Measurements from ENCODE around the gene HDHD2. TPM values are rescaled to one million over a fixed set of nuclear protein-coding genes. Genes with fewer than 3 reads are reported as not detected.
A peak's percentile ranks its signal among the peaks of the same experiment; 100 is the strongest.

HDHD2 gene
- total and polyA plus RNA-seq, 2 of the 13 experiments (the other 11 are each of a cell fraction or from before 2014, with no cell fraction given), result 10.2 to 34.7 TPM

GRCh38 chr18:47175898-47176575, 25.7 kb upstream of the HDHD2 start, which contains the start of gene IER3IP1 (continued):
- TF ChIP-seq ZNF646 (CRISPR knock-in tag; IDR thresholded peaks at IDR 0.05), result 0 out of 2 replicates have a peak, but pooled peaks have one; percentile 24
- TF ChIP-seq ZBTB42 (CRISPR knock-in tag; IDR thresholded peaks at IDR 0.05), result no peak
- no peak for TF ChIP-seq NRL (CRISPR knock-in tag; IDR thresholded peaks at IDR 0.05; ENCODE audit: borderline replicate concordance)
- no peak for TF ChIP-seq PAF1 (CRISPR knock-in tag; IDR thresholded peaks at IDR 0.05)
- peak; percentile 51 for TF ChIP-seq IKZF4 (CRISPR knock-in tag; IDR thresholded peaks at IDR 0.05; ENCODE audit: borderline replicate concordance, low read depth, not compliant biosample characterization)
- TF ChIP-seq ZNF543 (CRISPR knock-in tag; IDR thresholded peaks at IDR 0.05), result peak; percentile 69; the same call in 1 of the 2 replicates
- TF ChIP-seq ZNF556 (CRISPR knock-in tag; IDR thresholded peaks at IDR 0.05; ENCODE audit: borderline replicate concordance), result peak; percentile 86; the same call in 1 of the 2 replicates
